GM18951 (cell line): ENCODE results near the gene VDAC1.

Experiments used
- POLR2A ChIP-seq: IDR thresholded peaks from 4 replicates; pipeline ENCODE4 v1.6.1; 2011; ENCODE audit warnings: mild to moderate bottlenecking; ENCODE audit not compliant: insufficient read length, insufficient read depth; ENCODE audit errors: extremely low read depth
- in situ Hi-C: fragments of 300-500 bp; cut with MboI; formaldehyde crosslinking; loops from one replicate; pipeline ENCODE4 v1.12.0; 2022; ENCODE audit warnings: low sequenced_read_pairs, mixed read lengths, inconsistent platforms; ENCODE audit not compliant: unreplicated experiment

The VDAC1 gene, protein sequence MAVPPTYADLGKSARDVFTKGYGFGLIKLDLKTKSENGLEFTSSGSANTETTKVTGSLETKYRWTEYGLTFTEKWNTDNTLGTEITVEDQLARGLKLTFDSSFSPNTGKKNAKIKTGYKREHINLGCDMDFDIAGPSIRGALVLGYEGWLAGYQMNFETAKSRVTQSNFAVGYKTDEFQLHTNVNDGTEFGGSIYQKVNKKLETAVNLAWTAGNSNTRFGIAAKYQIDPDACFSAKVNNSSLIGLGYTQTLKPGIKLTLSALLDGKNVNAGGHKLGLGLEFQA

DNA sequence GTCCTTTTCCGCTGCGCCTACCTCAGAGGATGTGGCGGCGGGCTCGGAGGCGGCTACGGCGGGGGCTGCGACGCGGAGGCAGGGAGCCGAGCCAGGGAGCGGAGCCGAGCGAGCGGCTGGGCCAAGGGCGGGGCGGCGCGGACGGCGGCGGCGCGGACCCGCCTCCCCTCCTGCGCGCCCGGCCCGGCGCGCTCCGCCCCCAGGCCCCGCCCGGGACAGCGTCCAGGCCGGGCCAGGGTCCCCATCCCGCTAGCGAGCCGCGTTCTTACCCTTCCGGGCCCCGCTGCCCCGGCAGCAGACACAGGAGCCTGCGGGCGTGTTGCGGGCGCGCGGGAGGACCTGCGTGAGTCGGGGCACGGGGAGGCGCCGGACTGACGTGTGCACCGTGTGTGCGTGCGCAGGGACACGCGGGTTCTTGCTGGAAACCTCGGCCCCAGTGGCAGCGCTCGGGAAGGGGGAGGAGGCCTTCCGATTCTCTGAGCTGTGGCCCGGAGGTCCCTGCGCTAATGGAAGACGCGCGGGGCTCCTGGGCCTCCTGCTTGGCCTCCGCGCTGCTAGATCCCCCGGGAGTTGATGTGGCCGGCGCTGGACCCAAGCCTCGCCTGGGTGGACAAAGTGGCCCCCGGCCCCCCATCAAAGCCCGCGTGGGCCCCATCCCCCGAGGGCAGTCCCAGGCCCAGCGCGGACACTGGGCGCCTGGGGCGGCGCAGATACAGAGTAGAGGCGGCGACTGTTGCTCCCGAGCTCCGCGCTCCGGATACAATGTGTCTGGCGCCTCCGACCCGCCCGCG, at the start of gene VDAC1:
VDAC1 (minus strand) TSS at position 350 of the 791 bp plus-strand sequence. CDS start 11,963 bp downstream, outside the sequence.
- peak; percentile 66 for TF ChIP-seq POLR2A
- in situ Hi-C loops = no loop called here

DNA sequence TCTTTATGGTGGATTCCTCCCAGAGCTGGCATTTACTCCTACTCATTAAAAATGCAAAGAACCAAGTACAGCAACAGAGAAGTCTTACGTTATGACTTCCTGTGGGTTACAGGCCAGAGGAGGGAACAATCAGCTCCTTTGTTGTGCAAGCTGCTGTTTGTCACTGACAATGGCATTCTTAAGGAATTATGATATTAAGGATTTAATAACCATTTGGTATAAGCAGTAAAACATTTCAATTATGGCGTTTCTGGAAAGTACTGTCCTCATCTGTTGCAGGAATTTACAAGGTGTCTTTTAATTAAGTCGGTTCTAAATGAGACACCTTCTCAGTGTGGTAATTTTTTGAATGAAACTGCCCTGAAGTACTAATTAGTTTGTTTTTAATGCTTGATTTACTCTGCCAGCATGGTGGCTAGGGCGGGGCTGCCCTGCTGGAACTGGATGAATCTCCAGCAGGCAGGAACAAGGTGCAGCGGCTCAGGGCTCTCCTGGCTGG, 49.1 kb upstream of the VDAC1 start:
- in situ Hi-C loops = no loop called here
- no peak for TF ChIP-seq POLR2A

DNA sequence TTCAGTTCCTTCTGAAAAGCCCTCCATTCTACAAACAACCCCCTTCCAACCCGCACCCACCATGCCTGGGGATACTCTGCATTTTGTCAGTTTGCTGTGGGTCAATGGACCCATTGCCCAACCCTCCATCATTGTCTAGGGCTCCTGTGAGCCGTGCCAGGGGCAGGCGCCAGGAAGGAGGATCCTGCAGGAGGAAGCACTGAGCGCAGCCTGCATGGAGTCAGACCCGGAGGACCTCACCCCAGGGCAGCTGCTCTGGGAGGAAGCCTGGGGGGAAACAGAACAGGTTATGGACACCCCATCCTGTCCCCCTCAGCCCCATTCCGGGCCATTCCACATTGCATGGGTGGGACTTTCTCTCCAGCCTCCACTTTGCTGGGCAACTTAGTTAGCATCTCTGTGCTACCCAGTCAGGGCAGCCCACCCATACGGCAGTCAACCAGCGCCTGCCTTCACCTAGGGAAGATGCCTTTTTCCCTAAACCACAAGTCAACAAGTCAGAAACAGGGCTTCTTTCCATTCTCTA, 48.6 kb upstream of the VDAC1 start:
- TF ChIP-seq POLR2A = no peak
- in situ Hi-C loops = no loop called here

DNA sequence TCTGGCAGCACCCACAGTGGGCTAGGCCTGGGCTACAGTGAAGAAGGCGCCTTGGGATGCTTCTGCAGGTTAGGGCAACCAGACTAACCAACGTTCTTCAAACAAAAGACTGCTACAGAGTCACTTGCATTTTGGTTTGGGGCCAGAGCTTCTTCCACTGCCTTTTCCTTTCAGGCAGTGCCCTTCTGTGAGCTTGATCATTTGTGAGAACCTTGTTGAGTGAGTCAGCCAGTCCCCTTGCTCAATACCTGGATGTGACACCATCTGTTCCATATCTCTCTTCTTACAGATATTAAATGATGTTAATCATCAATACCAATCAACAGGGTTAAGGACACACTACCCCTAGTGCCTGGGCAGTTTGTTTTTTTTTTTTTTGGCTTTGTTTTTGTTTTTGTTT, 46.5 kb upstream of the VDAC1 start:
- in situ Hi-C loops = no loop called here
- TF ChIP-seq POLR2A = no peak

DNA sequence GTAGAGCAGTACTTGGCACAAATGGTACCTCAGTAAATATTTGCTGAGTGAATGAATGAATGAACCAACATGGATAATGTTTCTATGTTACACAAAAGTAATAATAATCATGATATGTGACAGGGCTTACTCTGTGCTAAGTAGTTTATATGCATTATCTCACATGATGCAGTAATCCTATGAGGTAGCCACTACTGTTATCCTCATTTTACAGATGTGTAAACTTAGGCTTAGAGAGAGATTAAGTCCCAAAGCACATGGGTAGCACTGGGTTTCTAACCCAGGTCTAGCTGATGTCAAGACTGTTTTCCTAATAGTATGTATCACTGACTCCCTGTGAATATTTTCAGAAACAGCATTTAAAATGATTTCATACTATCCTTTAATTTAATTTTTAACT, 44.1 kb upstream of the VDAC1 start:
- in situ Hi-C loops = loop anchor here (25.0 kb wide), 1 partner anchor 238 kb away; no protein-coding TSS in a partner anchor

DNA sequence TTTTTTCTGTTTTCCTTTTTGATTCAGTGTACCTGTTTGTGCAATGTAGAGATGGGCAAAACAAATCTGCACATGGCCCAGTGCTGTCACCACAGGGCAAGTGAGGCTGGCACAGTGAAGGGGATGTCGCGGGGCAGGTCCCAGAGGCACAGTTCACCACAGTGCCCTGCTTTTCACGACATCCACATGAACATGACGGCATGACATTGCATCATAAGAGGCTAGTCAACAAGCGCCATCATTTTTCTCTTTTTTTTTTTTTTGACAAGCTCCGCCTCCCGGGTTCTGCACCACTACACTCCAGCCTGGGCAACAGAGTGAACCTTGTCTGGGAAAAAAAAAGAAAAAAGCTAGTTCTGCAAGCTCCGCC, 42.9 kb upstream of the VDAC1 start:
- no peak for TF ChIP-seq POLR2A
- in situ Hi-C loops = loop anchor here (25.0 kb wide), 1 partner anchor 240 kb away; no protein-coding TSS in a partner anchor

More for the DNA sequence above, 44.1 kb upstream of the VDAC1 start:
- no peak for TF ChIP-seq POLR2A

DNA sequence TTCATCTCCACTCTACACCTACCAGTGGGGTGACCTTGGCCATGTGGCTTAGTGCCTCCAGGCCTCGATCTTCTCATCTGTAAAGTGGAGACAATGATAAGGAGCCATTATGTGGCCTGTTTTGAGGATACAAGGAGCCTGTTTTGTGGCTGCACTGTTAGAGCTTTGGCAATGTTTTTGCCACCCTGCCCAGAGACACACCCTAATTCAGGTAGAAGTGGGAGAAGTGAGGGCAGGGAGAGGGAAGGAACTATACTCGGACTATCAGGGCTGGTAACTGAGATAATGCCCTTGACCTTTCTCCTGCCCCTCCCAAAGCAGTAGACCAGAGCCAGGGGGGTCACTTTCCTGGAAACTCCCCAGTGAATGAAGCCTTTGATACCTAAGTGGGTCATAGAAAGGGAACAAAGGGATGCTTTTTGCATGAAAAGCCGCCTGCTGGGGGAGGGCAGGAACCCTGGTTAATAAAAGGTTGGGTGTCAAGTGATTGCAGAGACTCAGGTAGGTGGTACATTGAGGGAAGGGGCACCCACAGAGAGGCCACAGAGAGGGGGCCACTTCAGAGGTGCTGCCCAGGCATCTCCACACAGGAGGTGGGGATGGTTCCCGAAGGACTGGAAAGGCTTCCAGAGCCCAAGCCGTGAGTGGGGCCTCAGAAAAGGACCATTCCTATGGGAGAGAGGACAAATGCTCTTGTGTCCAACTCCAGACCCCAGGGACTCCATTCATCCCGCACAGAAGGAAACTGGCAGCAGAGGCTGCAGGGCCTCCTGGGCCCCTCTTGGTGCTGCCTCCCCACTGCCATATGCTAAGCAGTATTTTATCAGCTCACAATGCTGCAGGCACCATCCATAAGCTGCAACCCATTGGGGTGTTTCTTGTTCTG, 42.3 kb upstream of the VDAC1 start:
- in situ Hi-C loops = loop anchor here (25.0 kb wide), 1 partner anchor 240 kb away; no protein-coding TSS in a partner anchor

DNA sequence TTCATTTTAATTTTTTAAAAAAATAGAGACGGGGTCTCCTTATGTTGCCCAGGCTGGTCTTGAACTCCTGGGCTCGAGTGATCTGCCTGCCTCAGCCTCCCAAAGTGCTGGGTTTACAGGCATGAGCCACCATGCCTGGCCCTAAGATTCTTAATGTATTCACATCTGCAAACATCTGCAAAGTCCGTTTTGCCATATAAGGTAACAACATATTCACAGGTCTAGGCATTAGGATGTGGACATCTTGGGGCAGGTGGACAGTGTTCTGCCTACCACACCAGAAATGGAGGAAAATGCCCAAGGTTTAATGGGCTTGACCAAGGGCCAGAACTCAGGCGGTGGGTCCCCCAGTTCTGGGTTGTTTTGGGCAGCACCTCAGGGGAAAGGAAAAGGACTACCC, 41.6 kb upstream of the VDAC1 start:
- TF ChIP-seq POLR2A = no peak
- in situ Hi-C loops = loop anchor here (25.0 kb wide), 1 partner anchor 241 kb away; no protein-coding TSS in a partner anchor

More for the DNA sequence above, 42.3 kb upstream of the VDAC1 start:
- no peak for TF ChIP-seq POLR2A

DNA sequence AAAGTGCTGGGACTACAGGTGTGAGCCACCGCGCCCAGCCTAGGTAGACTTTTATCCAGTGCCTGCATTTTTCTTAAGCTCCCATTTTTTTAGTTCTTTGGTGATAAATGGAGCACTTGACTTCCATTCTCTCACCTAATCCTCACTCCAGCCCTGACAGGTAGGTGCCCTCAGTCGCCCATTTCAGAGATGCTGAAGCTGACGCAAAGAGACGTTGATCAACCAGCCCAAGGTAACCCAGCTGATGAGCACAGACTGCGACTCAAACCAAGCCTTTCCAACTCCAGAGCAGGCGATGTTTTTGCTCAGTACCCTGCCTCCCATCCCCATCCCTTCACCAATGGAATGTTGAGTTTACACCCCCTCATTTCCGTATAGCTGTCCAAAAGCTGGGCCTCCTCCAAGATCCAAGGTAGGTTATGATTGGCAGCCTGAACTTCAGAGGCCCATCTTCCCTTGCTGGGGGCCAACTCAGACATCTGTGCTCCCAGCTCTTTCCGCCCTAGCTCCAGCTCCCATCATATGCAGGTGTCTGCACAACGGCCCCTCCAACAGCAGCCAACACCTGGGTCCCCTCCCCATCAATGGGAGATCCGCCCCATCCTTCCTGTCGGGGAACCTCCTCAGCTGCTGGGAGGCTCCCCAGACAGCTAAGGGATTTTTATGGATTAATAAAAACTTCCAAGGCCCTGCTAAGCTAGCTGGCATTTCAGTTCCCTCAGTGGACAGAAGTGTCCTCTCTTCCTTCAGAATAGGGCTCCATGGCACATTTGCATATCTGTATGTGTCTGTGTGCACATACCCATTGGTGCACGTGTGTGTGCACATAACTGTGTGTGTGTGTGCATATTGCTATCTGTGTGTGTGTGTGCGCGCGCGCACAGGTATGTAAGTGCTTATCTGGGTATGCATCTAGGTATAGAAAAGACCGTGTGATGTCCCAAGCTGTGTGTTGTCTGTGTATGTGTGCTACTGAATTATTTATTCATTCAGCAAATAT, 39.3 kb upstream of the VDAC1 start:
- TF ChIP-seq POLR2A = no peak
- in situ Hi-C loops = loop anchor here (5.0 to 25.0 kb wide), 2 partner anchors 93 to 243 kb away; no protein-coding TSS in a partner anchor

DNA sequence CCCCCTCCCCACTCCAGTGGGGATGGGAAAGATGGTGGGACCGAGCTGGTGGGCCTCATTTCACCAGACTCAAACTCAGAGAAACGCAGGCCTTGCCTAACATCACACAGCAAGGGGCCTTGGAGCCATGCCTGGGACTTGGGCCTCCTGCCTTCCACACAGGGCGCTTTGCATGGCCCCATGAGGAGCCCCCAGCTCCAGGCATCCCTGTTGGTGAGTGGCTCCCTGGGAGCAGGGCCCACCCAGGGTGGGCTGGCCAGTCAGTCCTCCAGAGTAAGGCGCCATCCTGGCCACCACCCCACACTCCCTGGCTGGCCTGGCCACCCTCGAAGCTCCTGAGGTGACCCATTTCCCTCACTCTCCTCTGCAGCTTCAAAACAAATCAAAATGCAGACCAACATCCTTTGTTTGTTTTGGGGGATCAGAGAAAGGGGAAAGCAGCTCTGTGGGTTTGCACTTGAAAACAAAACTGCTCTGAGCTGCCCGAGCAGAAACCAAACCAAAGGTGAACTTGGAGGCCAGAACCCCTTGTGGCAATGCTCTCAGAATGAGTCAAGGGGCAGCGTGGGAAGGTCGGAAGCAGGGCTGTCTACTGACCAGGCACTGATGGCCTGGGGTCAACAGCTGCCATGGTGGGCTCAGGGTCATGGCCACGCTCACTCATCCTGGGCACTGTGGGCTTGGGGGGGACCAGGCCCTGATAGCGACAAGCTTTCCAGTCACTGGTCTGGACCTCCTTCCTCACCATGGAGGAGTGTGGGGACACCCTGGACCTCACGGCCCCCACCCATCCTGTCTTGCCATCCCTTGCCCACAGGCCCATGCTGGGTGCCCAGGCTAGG, 37.0 kb upstream of the VDAC1 start:
- no peak for TF ChIP-seq POLR2A
- in situ Hi-C loops = loop anchor here (5.0 to 25.0 kb wide), 2 partner anchors 96 to 246 kb away; no protein-coding TSS in a partner anchor
